RWPE1 (cell line): Measurements from ENCODE around the gene FAM50A.

ENCODE experiments used
- CTCF ChIA-PET: fragments of 350-600 bp; sonication (Branson Sonifier 250); formaldehyde crosslinking; extraction: SDS; loops from one replicate; lab custom pipeline; 2021; lab: Yijun Ruan, JAX
- POLR2A ChIA-PET: fragments of 400-600 bp; formaldehyde crosslinking; extraction: SDS; loops from one replicate; lab custom pipeline; 2020; ENCODE audit warnings: antibody characterized with exemption; ENCODE audit not compliant: low non-redundant PET; lab: Yijun Ruan, JAX
- DNase-seq: peaks from one replicate; pipeline ENCODE4 v3.0.0; 2012; ENCODE audit warnings: low spot score
- H3K27ac ChIP-seq: fragments of 450-650 bp; 2 replicates; pipeline ENCODE4 v1.5.1; 2017
- TF ChIP-seq, protein P1 (sequence below): fragments of 450-650 bp; conservative IDR thresholded peaks from 2 replicates; pipeline ENCODE4 v1.5.1; 2017; ENCODE audit warnings: low read depth, mild to moderate bottlenecking

The FAM50A gene

GRCh38 chrX:154428176-154429171 is 15.5 kb upstream of the FAM50A start, which contains the start of gene ATP6AP1:
TSS of gene ATP6AP1 (plus strand) at chrX:154428677. CDS start at chrX:154428693, 16 bp downstream.
- POLR2A ChIA-PET = no interaction called here
- peak within 1 kb of the TSS; percentile 74 for H3K27ac ChIP-seq
- TF ChIP-seq, protein P1, sequence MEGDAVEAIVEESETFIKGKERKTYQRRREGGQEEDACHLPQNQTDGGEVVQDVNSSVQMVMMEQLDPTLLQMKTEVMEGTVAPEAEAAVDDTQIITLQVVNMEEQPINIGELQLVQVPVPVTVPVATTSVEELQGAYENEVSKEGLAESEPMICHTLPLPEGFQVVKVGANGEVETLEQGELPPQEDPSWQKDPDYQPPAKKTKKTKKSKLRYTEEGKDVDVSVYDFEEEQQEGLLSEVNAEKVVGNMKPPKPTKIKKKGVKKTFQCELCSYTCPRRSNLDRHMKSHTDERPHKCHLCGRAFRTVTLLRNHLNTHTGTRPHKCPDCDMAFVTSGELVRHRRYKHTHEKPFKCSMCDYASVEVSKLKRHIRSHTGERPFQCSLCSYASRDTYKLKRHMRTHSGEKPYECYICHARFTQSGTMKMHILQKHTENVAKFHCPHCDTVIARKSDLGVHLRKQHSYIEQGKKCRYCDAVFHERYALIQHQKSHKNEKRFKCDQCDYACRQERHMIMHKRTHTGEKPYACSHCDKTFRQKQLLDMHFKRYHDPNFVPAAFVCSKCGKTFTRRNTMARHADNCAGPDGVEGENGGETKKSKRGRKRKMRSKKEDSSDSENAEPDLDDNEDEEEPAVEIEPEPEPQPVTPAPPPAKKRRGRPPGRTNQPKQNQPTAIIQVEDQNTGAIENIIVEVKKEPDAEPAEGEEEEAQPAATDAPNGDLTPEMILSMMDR = no peak
- peak; percentile 86 for DNase-seq
- CTCF ChIA-PET = no interaction called here

GRCh38 chrX:154429711-154430110 is 14.2 kb upstream of the FAM50A start:
- no peak overlapping the region for H3K27ac ChIP-seq
- ChIA-PET CTCF (no interaction called here), POLR2A (no interaction called here)
- TF ChIP-seq, protein P1 = no peak
- no peak for DNase-seq

DNA sequence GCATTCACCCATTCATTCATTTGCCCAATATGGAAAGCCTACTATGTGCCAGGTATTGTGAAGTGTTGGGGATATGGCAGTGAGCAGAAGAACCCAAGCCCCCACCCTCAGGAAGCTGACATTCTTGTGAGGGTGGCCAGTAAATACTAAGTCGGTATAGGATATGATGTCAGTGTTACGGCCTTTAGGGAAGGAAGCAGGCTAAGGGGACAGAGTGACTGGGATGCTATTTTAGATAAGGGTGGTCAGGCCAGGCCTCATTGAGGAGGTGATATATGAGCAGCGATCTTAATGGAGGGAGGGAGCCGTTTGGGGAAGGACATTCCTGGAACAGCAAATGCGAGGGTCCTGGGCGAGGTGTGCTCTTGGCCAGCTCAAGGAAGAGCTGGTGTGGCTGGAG is 13.5 kb upstream of the FAM50A start:
- POLR2A ChIA-PET = interaction anchor here (1.4 kb wide), 1 partner anchor 32 kb away, joined by 4 read pairs; the partner anchor contains the start of gene RPL10
- H3K27ac ChIP-seq = peak overlapping the region; percentile 22
- DNase-seq = no peak
- CTCF ChIA-PET = no interaction called here
- TF ChIP-seq, protein P1 = no peak

- no peak for DNase-seq
These were observed 13.0 kb upstream of the FAM50A start for GRCh38 chrX:154430916-154431315.

DNA sequence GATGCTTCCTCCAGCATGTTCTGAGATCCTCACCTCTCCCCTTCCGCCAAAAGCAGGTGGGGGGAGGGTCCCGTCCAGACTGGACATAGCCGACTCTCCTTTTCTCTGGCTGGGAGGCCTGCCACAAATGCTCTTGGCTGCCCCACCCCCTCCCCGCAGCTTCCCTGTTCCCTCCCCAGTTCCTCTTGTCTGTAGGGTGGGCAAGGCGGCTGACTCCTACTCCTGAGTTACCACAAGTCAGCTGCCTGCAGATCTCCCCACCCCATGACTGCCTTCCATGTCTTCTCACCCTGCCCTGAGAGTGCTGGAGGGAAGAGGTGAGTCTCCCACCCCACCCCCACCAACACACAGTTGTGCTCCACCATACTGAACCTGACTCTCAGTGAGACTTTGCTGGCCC is 12.6 kb upstream of the FAM50A start:
- peak overlapping the region; percentile 22 for H3K27ac ChIP-seq
- ChIA-PET POLR2A (interaction anchor here (1.4 kb wide), 1 partner anchor 33 kb away, joined by 4 read pairs; the partner anchor contains the start of gene RPL10), CTCF (no interaction called here)
- no peak for DNase-seq
- TF ChIP-seq, protein P1 = no peak

More at GRCh38 chrX:154430916-154431315, 13.0 kb upstream of the FAM50A start:
- H3K27ac ChIP-seq = peak overlapping the region; percentile 22
- ChIA-PET POLR2A (interaction anchor here (1.4 kb wide), 1 partner anchor 33 kb away, joined by 4 read pairs; the partner anchor contains the start of gene RPL10), CTCF (no interaction called here)
- TF ChIP-seq, protein P1 = no peak

- ChIA-PET CTCF (no interaction called here), POLR2A (no interaction called here)
- no peak for DNase-seq
- TF ChIP-seq, protein P1 = no peak
- H3K27ac ChIP-seq = peak overlapping the region; percentile 10; the same call in 1 of the 2 replicates
These were observed 11.7 kb upstream of the FAM50A start for GRCh38 chrX:154432210-154432609.
